Tibial artery (tissue), 4 donors: Measurements from ENCODE around the gene KRT6C.
"Not testable (repeated sequence)": the region's sequence is repeated elsewhere in the genome, so short reads cannot be mapped to it uniquely, and the experiment has no call there.

Experiments
- DNase-seq, 2 donors: peaks; one replicate each; pipeline ENCODE4 v3.0.0-alpha.2; 2019
- H3K27ac ChIP-seq, 2 donors: fragments of 200-600 bp; sonication (generic) in 1 of 2; 1 replicate in 1 of 2; 2 replicates in 1 of 2; pipeline ENCODE4 v1.5.1; 2018 to 2019; ENCODE audit warnings: mild to moderate bottlenecking in 1 of 2
- H3K27me3 ChIP-seq, 2 donors: fragments of 200-600 bp; sonication (generic) in 1 of 2; one replicate each; pipeline versions ENCODE4 v1.5.1 to v1.6.0; 2016 to 2019
- H3K36me3 ChIP-seq, 3 donors: fragments of 200-600 bp; sonication (generic) in 2 of 3; one replicate each; pipeline ENCODE4 v1.5.1; 2016 to 2019; ENCODE audit warnings: mild to moderate bottlenecking in 2 of 3
- H3K4me1 ChIP-seq, 4 donors: fragments of 200-600 bp; sonication (generic) in 2 of 4; 1 replicate in 3 of 4; 2 replicates in 1 of 4; pipeline ENCODE4 v1.5.1; 2016 to 2019
- H3K4me3 ChIP-seq, 2 donors: fragments of 200-600 bp; sonication (generic) in 1 of 2; 1 replicate in 1 of 2; 2 replicates in 1 of 2; pipeline ENCODE4 v1.5.1; 2018 to 2019; ENCODE audit warnings: mild to moderate bottlenecking in 2 of 2
- H3K9me3 ChIP-seq, 3 donors: fragments of 200-600 bp; sonication (generic) in 1 of 3; one replicate each; pipeline ENCODE4 v1.5.1; 2016 to 2019
- intact Hi-C: fragments of 100-400 bp; cut with DNase I; formaldehyde crosslinking; loops from one replicate; pipeline ENCODE4 v1.15.0; 2023; ENCODE audit warnings: low total_unique reads
- TF ChIP-seq, protein P1 (sequence below), 2 experiments: fragments of 200-600 bp in 1 of 2; fragments of 450-650 bp in 1 of 2; IDR thresholded peaks; one replicate each; pipeline ENCODE4 v1.5.1; 2017 to 2019; ENCODE audit warnings: antibody characterized with exemption in 2 of 2, mild to moderate bottlenecking in 1 of 2, moderate library complexity in 1 of 2

KRT6C gene

DNA sequence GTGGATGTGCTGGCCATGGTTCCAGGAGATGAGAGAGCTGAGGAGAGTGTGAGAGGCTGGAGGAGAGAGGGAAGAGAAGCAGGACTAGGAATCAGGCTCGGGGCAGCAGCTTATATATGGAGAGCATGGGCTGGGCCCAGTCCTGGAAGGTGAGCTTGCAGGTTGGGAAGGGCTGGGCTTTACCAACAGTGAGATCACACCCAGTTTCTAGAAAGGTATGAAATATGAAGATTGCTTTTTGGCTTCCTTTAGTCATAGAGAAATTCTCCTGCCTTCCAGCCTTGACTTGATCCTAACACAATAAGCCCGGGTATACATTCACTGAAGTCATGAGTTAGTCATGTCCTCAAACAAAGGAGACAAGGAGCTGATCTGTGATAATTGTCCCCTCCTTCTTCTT lies 19.6 kb upstream of the KRT6C start, which contains the start of gene KRT6A:
Gene KRT6A (minus strand): TSS at position 86 of the 400 bp plus-strand sequence. CDS start 69 bp downstream, at position 17.
- Histone ChIP-seq H3K4me3 (no peak within 1 kb of the TSS), H3K36me3 (no peaks in the 10 kb centered on the region), H3K27me3 (peaks cover 0 to 6% of the 10 kb centered on the region in 2 donors), H3K27ac (no peak within 1 kb of the TSS), H3K4me1 (peaks cover 0 to 12% (median 4%) of the 10 kb centered on the region in 4 donors), H3K9me3 (no peaks in the 10 kb centered on the region)
- no peak for DNase-seq
- TF ChIP-seq, protein P1, sequence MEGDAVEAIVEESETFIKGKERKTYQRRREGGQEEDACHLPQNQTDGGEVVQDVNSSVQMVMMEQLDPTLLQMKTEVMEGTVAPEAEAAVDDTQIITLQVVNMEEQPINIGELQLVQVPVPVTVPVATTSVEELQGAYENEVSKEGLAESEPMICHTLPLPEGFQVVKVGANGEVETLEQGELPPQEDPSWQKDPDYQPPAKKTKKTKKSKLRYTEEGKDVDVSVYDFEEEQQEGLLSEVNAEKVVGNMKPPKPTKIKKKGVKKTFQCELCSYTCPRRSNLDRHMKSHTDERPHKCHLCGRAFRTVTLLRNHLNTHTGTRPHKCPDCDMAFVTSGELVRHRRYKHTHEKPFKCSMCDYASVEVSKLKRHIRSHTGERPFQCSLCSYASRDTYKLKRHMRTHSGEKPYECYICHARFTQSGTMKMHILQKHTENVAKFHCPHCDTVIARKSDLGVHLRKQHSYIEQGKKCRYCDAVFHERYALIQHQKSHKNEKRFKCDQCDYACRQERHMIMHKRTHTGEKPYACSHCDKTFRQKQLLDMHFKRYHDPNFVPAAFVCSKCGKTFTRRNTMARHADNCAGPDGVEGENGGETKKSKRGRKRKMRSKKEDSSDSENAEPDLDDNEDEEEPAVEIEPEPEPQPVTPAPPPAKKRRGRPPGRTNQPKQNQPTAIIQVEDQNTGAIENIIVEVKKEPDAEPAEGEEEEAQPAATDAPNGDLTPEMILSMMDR (IDR thresholded peaks at IDR 0.05) = no peak
- intact Hi-C loops = no loop called here

DNA sequence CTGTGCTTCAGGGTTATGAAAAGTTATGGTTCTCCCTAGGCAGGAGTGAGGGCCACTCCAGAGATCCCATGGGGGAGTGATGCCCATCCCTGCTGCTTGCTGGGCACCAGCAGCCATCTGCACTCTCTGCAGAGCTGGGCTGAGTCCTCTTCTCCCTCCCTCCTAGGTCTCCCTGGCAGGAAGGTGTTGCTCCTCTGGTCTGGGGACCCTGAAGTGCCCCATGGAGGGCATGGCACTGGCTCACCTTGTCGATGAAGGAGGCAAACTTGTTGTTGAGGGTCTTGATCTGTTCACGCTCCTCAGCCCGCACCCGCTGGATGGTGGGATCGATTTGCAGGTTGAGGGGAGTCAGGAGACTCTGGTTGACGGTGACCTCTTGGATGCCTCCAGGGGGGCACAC lies 18.8 kb upstream of the KRT6C start:
- DNase-seq, H3K36me3 ChIP-seq, intact Hi-C loops, H3K27ac ChIP-seq, H3K9me3 ChIP-seq, H3K4me3 ChIP-seq, H3K27me3 ChIP-seq: not testable (repeated sequence)
- H3K4me1 ChIP-seq = peaks cover 0 to 12% (median 4%) of the 10 kb centered on the region in 4 donors

DNA sequence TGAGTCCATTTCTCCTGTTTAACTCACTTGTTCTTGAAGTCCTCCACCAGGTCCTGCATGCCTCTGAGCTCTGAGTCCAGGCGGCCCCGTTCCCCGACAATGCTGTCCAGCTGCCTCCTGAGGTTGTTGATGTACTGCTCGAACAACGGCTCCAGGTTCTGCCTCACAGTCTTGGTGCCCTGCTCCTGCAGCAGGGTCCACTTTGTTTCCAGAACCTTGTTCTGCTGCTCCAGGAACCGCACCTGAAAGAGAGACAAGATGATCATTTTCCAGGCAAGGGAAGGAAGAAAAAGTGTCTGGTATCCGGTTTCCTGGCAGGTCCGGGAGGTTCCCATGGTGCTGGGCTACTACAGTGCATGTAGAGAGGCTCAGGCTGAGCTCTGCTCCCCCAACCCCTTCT lies 17.9 kb upstream of the KRT6C start:
- DNase-seq, H3K27ac ChIP-seq, intact Hi-C loops, H3K27me3 ChIP-seq, H3K9me3 ChIP-seq, H3K4me3 ChIP-seq, H3K36me3 ChIP-seq: not testable (repeated sequence)
- H3K4me1 ChIP-seq = peaks cover 0 to 12% (median 4%) of the 10 kb centered on the region in 4 donors

DNA sequence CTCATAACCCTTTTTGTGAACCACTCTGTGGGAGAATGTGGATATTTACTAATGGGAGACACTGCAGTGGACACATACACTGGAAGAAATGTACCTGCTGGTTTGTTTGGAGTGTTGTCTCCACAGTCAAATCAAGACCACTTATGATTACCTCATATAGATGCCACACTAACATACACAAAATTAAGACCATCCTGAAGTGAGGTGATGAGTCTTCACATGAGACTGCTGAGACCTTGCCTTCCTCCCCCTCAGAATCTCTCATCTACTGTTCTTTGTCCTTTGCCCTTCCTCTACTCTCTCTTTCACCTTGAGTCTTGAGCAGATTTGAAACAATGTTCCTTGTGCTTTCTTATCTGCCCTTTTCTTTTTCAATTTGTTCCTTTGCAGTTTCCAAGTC lies 15.1 kb upstream of the KRT6C start:
- Histone ChIP-seq H3K4me3 (no peak overlapping the region), H3K36me3 (no peaks in the 10 kb centered on the region), H3K9me3 (no peaks in the 10 kb centered on the region), H3K27ac (no peak overlapping the region), H3K27me3 (peaks cover 0 to 2% of the 10 kb centered on the region in 2 donors), H3K4me1 (no peaks in the 10 kb centered on the region)
- DNase-seq = no peak
- intact Hi-C loops = no loop called here
- TF ChIP-seq, protein P1 (IDR thresholded peaks at IDR 0.05) = no peak

DNA sequence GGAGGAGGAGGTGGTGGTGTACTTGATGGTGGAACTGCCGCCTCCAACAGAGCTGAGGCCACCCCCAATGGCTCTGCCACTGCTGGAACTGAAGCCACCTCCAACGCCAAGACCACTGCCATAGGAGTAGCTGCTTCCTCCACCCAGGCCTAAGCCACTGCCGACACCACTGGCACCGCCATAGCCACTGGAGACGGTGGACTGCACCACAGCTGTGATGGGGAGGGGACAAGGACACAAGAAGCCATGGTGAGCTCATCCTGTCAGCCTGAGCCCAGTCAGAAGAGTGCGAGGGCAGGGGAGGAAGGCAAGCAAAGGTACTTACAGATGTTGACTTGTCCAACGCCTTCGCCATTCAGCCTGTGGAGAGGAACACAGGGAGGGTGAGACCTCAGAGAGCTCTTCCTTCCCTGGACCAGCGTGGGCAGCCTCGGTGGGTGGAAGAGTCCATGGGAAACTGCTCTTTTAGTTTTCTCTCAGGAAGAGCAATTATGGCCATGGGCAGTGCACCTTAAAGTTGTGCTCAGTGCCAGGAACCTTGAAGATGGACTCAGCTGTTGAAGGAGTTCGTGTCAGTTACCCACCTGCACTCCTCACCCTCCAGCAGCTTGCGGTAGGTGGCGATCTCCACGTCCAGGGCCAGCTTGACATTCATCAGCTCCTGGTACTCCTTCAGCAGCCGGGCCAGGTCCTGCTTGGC lies 14.3 kb upstream of the KRT6C start:
- H3K9me3 ChIP-seq, intact Hi-C loops, H3K4me1 ChIP-seq, H3K4me3 ChIP-seq, DNase-seq, H3K27me3 ChIP-seq, H3K36me3 ChIP-seq, H3K27ac ChIP-seq: not testable (repeated sequence)

DNA sequence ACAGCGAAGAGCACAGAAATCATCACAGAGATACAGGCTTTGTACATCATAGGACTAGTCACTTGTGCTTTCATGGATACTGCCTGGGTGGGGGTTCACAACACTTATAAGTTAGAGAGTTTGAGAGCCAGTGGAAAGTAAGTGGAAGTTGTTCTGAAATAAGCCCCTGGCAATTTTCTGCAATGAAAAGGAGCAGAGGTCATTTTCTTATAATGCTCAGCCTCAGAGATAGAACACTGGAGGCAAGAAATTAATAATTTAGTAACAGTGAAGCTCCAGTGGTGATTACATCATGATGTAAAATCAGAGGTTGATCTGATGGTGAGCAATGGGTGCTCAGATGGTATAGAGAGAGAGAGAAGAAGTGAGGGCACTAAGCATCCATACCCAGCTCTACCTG lies 13.6 kb upstream of the KRT6C start:
- Histone ChIP-seq H3K27me3 (peaks cover 0 to 2% of the 10 kb centered on the region in 2 donors), H3K4me3 (no peak overlapping the region), H3K4me1 (no peaks in the 10 kb centered on the region), H3K36me3 (no peaks in the 10 kb centered on the region), H3K27ac (no peak overlapping the region), H3K9me3 (no peaks in the 10 kb centered on the region)
- DNase-seq = no peak
- intact Hi-C loops = no loop called here
- TF ChIP-seq, protein P1 (IDR thresholded peaks at IDR 0.05) = no peak

DNA sequence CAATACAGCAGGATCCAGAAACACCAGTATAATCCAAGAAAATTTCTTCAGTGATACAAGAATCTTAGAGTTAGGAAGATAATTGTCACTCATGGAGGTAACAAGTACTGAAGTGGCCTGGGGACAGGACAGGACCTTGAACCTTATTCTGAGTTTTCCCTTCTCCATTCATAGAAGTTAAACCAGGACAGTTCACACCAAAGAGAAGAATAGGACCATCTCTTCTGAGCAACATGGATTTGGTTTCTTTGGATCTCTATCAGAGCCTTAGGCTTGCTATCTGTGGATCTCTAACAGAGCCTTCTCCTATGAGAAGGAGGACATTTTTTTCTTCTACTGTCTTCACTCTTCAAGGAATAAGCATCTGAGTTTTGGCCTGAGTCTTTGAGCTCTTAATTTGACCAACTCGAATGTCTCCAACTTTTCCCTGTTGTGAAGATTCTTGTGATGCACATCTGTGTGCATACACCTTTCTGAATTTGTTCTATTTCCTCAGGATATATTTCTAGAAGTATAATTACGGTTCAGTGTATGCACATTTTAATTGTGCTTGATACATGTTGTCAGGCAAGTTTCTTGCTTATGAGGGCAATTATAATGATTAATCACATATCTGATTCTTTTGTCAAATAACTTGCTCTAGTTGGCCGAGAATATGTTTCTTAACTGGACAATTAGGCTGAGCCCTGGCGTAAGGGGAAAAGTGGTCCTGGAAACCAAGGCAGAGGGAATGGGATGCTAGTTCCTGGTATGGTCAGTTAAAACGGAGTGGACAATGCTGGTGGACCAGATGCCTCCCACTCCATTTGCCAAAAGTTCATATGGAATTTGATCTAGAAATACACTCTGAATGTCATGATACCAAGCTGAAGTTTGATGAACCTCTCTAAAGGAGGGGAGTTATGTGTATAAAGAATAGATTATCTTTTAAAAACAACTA lies 12.8 kb upstream of the KRT6C start:
- intact Hi-C loops = no loop called here
- TF ChIP-seq, protein P1 (IDR thresholded peaks at IDR 0.05) = no peak
- H3K27me3 ChIP-seq = no peaks in the 10 kb centered on the region
- H3K27ac ChIP-seq = no peak overlapping the region
- no peak overlapping the region for H3K4me3 ChIP-seq
- no peaks in the 10 kb centered on the region for H3K4me1 ChIP-seq
- no peaks in the 10 kb centered on the region for H3K36me3 ChIP-seq
- no peak for DNase-seq
- no peaks in the 10 kb centered on the region for H3K9me3 ChIP-seq
